OCI-LY7 (cell line): ENCODE measurements around the gene CNTN6. TPM values are rescaled to one million over a fixed set of nuclear protein-coding genes. Genes with fewer than 3 reads are reported as not detected.

Experiments used
- BruUV-seq: library from RNA; stranded (reverse); fragments of 400-500 nt; replicated peaks from 2 replicates; lab custom pipeline; 2021; lab: Mats Ljungman, UMichigan
- CTCF ChIA-PET: fragments of 300-600 bp; sonication (Branson Sonifier 250); formaldehyde crosslinking; loops from one replicate; lab custom pipeline; 2022; ENCODE audit warnings: antibody characterized with exemption; ENCODE audit not compliant: unreplicated experiment; lab: Charles Lee
- POLR2A ChIA-PET: fragments of 300-600 bp; sonication (Branson Sonifier 250); formaldehyde crosslinking; loops from one replicate; lab custom pipeline; 2022; ENCODE audit warnings: antibody characterized with exemption; lab: Charles Lee
- DNase-seq: peaks from one replicate; pipeline ENCODE4 v3.0.0-alpha.2; 2015; ENCODE audit warnings: low spot score
- H2AFZ ChIP-seq: fragments of 200-600 bp; sonication (generic), shearing (Covaris generic); 2 replicates; pipeline ENCODE4 v1.6.1; 2014; ENCODE audit warnings: mild to moderate bottlenecking, antibody characterized with exemption, low read length, moderate library complexity
- H3K27ac ChIP-seq: fragments of 200-600 bp; sonication (generic); 2 replicates; pipeline ENCODE4 v1.5.1; 2014; ENCODE audit warnings: mixed run types, low read depth, mild to moderate bottlenecking, moderate library complexity, low read length, inconsistent platforms; ENCODE audit not compliant: poor library complexity, severe bottlenecking
- H3K36me3 ChIP-seq: fragments of 200-600 bp; sonication (generic); 2 replicates; pipeline ENCODE4 v1.6.1; 2014; ENCODE audit warnings: mild to moderate bottlenecking, antibody characterized with exemption, low read length, moderate library complexity, mixed read lengths; ENCODE audit not compliant: insufficient read depth
- H3K4me1 ChIP-seq: fragments of 200-600 bp; sonication (generic); 2 replicates; pipeline ENCODE4 v1.5.1; 2014; ENCODE audit warnings: mild to moderate bottlenecking, low read length; ENCODE audit not compliant: insufficient read depth, poor library complexity, severe bottlenecking
- H3K4me2 ChIP-seq: fragments of 200-600 bp; sonication (generic); 2 replicates; pipeline ENCODE4 v1.6.1; 2014; ENCODE audit warnings: mild to moderate bottlenecking, low read length
- H3K4me3 ChIP-seq: fragments of 200-600 bp; sonication (generic); 2 replicates; pipeline ENCODE4 v1.5.1; 2014; ENCODE audit warnings: mild to moderate bottlenecking, low read depth, low read length; ENCODE audit not compliant: poor library complexity, severe bottlenecking
- H3K79me2 ChIP-seq: fragments of 200-600 bp; sonication (generic); 2 replicates; pipeline ENCODE4 v1.6.1; 2016; ENCODE audit warnings: low read depth, mild to moderate bottlenecking, low read length, moderate library complexity, mixed read lengths; ENCODE audit not compliant: insufficient read depth
- H3K9me2 ChIP-seq: fragments of 200-600 bp; sonication (generic); 2 replicates; pipeline ENCODE4 v1.6.1; 2016; ENCODE audit warnings: mild to moderate bottlenecking, low read length, mixed read lengths; ENCODE audit not compliant: insufficient read depth
- H3K9me3 ChIP-seq: fragments of 200-600 bp; sonication (generic); 2 replicates; pipeline ENCODE4 v1.6.1; 2014; ENCODE audit warnings: mild to moderate bottlenecking, mixed run types, low read length, mixed read lengths
- H4K20me1 ChIP-seq: fragments of 200-600 bp; sonication (generic); 2 replicates; pipeline ENCODE4 v1.6.1; 2014; ENCODE audit warnings: mild to moderate bottlenecking, antibody characterized with exemption, low read length, moderate library complexity, mixed read lengths; ENCODE audit not compliant: insufficient read depth
- CTCF ChIP-seq: fragments of 200-600 bp; sonication (generic); conservative IDR thresholded peaks from 2 replicates; pipeline ENCODE4 v1.5.1; 2014; ENCODE audit warnings: mild to moderate bottlenecking, antibody characterized with exemption, low read length, moderate library complexity, mixed read lengths
- EZH2phosphoT487 ChIP-seq: fragments of 200-600 bp; sonication (generic); IDR thresholded peaks from 2 replicates; pipeline ENCODE4 v1.6.1; 2018; ENCODE audit warnings: low read depth, borderline replicate concordance, mild to moderate bottlenecking, mixed run types, antibody characterized with exemption, low read length, moderate library complexity, mixed read lengths
- intact Hi-C: fragments of 100-400 bp; cut with micrococcal nuclease; formaldehyde crosslinking; loops from one replicate; pipeline ENCODE4 v1.10.0; 2022; ENCODE audit not compliant: unreplicated experiment
- total RNA-seq, 2 experiments: library from RNA; depleted of rRNA in 1 of 2; stranded (reverse); fragments of >200 nt in 1 of 2; shearing (Covaris generic) in 1 of 2; gene quantifications; 2 replicates each; pipeline ENCODE4 v1.2.3, GENCODE V29; 2014 to 2022

The CNTN6 gene
- total RNA-seq, 2 experiments from 2014 or later = not detected

- no peaks in the 10 kb centered on the region for H3K36me3 ChIP-seq
- no peak overlapping the region for H3K4me2 ChIP-seq
- H3K9me3 ChIP-seq = no peaks in the 10 kb centered on the region
- ChIA-PET CTCF (no interaction called here), POLR2A (no interaction called here)
- no peaks in the 10 kb centered on the region for H4K20me1 ChIP-seq
- no peak overlapping the region for H3K27ac ChIP-seq
- no peak overlapping the region for H3K4me3 ChIP-seq
- no peak for DNase-seq
- H2AFZ ChIP-seq = no peak overlapping the region
- no peaks in the 10 kb centered on the region for H3K79me2 ChIP-seq
- BruUV-seq = no TSS peak
- no peaks in the 10 kb centered on the region for H3K4me1 ChIP-seq
- intact Hi-C loops = no loop called here
- H3K9me2 ChIP-seq = no peaks in the 10 kb centered on the region
- TF ChIP-seq EZH2phosphoT487 (no peak), CTCF (no peak)
Observed at GRCh38 chr3:1227111-1227510, 134.3 kb downstream of the CNTN6 start.

- POLR2A ChIA-PET = no interaction called here
Observed at GRCh38 chr3:1228289-1228688, 135.5 kb downstream of the CNTN6 start.

More at GRCh38 chr3:1228289-1228688, 135.5 kb downstream of the CNTN6 start:
- H3K4me3 ChIP-seq = no peak overlapping the region
- H4K20me1 ChIP-seq = no peaks in the 10 kb centered on the region
- no peaks in the 10 kb centered on the region for H3K4me1 ChIP-seq
- H3K36me3 ChIP-seq = no peaks in the 10 kb centered on the region
- H3K9me3 ChIP-seq = no peaks in the 10 kb centered on the region
- TF ChIP-seq EZH2phosphoT487 (no peak), CTCF (no peak)
- DNase-seq = no peak
- H3K79me2 ChIP-seq = no peaks in the 10 kb centered on the region
- BruUV-seq = no TSS peak
- H2AFZ ChIP-seq = no peak overlapping the region
- CTCF ChIA-PET = no interaction called here
- intact Hi-C loops = no loop called here
- H3K4me2 ChIP-seq = no peak overlapping the region
- H3K27ac ChIP-seq = no peak overlapping the region
- no peaks in the 10 kb centered on the region for H3K9me2 ChIP-seq
